LoVo (cell line): ENCODE measurements around the gene CDKN3.
"Not testable (repeated sequence)": the region's sequence is repeated elsewhere in the genome, so short reads cannot be mapped to it uniquely, and the experiment has no call there.

ENCODE experiments used
- DNase-seq: peaks from one replicate; pipeline ENCODE4 v3.0.0-alpha.2; 2016; ENCODE audit warnings: low spot score

The CDKN3 gene

DNA sequence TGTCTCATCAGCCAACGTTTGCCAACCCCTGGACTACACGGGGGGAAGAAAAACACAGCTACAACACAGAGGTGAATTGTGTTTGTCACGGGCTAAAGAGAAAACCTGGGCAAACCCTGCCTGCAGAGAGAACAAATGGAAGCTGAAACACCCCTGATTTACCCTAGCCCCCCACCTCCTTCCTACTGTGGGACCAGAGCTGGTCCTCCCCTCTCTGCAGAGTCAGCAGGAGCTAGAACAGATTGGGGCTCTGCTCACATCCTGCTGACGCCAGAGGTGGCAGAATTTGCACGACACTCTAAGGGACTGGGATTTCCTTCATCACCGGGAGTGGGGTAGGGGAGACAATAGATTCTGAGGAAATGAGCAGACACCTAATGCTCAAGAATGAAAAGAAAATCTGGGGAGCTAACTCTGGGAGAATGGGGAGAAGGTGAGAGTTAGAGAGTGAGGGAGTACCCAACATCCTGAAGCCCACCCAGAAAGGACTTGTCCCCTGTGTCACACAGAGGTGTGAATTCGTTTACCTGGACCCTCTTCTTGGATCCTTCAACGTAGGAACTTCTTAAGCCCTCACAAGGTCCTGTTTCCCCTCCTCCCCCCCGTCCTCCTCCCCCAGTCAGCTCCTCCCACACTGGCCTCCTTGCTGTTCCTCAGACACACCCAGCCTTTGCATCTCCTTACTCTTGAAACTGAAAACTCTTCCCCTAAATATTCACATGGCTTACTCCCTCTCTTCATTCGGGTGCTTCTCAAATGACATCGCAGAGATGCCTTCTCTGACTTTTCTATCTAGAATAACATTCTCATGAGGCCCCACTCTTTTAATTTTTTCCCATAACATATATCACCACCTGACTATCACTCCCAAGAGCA, 26.2 kb upstream of the CDKN3 start:
- DNase-seq = no peak

DNA sequence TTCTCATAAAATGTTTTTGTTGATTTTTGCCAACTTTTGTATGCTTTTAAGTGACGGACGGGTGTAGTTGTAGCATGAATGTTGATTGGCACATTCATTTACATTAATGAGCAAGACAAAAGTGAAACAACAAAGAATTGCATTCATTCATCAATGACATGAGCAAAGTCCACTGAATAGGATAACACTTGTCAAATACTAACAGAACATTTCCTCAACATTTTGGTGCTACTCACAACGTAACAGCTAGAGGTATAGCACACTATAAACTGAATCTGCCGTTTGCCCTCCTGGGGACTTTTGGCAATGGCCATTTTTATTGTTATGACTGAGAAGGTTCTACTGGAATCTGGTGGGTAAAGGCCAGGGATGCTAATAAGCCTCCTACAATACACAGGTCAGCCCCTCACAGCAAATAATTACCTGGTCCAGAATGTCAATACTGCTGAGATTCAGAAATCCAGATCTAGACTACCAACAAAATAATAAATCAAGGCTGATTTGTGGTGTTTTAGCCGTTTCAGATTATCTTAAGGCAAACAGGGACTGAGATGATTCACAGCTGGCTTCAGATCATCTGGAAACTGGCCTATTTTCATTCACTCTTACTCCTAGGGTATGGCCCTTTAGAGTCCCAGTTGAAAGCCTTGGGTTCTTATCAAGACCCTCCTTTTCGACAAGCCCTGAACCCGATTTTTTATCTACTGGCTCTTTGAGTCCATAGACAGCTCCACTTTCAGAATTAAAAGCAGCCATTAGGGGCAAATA, 22.5 kb upstream of the CDKN3 start:
- no peak for DNase-seq

DNA sequence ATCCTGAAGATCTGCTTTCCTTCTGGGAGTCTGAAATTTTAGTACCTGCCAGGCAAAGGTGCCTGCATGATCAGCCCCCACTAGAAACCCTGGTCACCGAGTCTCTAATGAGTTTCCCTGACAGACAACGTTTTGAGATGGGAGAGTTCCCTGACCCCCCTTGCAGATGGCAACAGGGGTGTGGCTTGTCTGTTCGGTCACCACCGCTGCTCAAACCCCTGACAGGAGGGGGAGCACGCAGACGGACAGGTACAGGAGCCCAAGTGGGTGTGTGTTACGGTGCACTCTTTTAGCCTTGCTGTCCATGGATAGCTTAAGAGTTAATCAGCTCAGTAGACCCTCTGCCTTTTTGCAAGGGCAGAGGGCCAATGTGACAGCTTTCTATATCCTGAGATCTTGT, 19.3 kb upstream of the CDKN3 start:
- DNase-seq = no peak

DNA sequence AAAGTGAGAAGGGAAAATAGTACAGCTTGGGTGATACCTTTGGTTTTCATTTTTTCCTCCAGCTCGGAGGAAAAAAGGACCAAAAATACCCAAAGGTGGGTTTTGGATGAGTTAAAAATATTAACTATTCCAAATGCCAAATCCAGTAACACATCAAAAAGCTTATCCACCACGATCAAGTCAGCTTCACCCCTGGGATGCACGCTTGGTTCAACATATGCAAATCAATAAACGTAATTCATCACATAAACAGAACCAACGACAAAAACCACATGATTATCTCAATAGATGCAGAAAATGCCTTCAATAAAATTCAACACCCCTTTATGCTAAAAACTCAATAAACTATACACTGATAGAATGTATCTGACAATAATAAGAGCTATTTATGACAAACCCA, 17.9 kb upstream of the CDKN3 start:
- not testable (repeated sequence) for DNase-seq

DNA sequence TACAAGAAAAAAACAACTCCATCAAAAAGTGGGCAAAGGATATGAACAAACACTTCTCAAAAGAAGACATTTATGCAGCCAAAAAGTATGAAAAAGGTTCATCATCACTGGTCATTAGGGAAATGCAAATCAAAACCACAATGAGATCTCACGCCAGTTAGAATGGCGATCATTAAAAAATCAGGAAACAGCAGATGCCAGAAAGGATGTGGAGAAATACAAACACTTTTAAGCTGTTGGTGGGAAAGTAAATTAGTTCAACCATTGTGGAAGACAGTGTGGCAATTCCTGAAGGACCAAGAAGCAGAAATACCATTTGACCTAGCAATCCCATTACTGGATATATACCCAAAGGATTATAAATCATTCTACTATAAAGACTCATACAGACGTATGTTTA, 16.2 kb upstream of the CDKN3 start:
- DNase-seq = not testable (repeated sequence)

DNA sequence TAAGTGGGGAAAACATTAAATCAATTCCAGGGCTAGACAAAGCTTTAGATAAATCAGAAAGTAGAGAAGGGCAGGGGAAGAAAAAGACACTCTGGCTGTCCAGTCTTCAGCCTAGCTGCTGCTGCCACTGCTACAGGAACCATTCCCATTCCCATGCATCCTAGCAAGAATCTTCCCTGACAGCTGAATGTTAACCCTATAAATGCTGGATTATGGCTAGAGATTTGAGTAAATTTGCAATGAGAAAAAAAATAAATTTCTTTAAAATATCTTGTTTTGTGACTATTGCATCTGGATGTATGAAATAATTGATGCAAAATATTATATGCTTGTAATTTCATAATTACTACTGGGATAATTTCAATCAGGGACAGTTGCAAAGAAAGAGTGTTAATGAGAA, 15.0 kb upstream of the CDKN3 start:
- no peak for DNase-seq

DNA sequence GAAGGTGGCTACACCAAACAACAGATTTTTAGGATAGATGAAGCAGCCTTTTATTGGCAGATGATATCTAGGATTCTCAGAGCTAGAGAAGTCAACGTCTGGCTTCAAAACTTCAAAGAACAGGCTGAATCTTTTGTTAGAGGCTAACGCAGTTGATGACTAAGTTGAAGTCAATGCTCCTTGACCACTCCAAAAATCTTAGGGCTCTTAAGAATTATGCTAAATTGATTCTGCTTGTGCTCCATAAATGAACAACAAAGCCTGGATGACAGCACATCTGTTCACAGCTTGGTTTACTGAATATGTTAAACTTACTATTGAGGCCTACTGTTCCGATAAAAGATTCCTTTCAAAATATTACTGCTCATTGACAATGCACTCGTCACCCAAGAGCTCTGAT, 13.0 kb upstream of the CDKN3 start:
- DNase-seq = no peak

DNA sequence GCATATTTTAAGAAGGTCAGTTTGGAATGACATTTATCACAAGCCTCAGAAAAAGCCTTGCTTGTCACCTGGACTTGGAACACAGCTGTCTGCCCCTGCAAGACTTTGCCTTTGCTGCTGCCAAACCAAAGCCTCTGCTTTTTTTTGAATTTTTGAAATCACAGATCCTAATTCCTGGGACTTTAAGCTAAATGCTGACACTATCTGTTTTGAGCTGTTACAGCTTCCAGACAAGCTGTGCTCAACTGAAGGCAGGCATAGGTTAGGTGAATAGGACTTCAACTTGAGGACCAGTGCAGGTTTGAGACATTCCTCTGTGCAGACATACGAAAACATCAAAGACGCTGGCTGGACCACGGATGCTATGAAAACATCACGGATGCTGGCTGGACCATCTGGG, 11.3 kb upstream of the CDKN3 start:
- DNase-seq = no peak

DNA sequence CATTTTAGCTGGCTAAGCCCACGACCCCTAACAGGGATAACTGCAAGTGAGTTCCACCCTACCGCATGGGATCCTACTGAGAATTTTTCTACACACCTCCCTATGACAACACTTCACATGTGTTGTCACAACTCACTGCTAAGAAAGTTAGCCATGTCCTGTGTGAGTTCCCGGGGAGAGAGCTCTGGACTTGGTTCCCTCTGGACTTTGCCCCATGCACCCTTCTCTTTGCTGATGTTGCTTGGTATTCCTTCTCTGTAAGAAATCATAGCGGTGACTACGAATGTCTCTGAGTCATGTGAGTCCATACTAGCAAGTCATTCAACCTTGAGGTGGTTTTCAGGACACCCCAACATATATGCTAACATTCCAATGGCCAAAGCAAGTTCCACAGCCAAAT, 9.5 kb upstream of the CDKN3 start:
- DNase-seq = peak; percentile 41

DNA sequence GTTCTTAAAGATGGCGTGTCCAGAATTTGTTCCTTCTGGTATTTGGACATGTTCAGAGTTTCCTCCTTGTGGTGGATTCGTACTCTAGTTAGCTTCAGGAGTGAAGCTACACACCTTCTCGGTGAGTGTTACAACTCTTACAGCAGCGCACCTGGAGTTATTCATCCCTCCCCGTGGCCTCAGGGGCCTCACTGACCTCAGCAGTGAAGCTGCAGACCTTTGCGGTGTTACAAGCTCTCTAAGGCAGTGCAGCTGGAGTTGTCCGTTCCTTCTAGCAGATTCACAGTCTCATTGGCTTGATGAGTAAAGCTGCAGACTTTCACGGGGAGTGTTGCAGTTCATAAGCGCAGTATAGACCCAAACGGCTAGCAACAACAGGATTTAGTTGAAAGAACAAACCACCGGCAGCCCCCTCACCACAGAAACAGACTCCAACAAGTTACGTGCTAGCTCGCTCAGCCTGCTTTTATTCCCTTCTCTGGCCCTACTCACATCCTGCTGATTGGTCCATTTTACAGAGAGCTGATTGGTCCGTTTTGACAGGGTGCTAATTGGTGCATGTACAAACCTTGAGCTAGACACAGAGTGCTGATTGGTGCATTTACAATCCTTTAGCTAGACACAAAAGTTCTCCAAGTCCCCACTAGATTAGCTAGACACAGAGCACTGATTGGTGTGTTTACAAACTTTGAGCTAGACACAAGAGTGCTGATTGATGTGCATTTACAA, 4.5 kb upstream of the CDKN3 start:
- DNase-seq = no peak

DNA sequence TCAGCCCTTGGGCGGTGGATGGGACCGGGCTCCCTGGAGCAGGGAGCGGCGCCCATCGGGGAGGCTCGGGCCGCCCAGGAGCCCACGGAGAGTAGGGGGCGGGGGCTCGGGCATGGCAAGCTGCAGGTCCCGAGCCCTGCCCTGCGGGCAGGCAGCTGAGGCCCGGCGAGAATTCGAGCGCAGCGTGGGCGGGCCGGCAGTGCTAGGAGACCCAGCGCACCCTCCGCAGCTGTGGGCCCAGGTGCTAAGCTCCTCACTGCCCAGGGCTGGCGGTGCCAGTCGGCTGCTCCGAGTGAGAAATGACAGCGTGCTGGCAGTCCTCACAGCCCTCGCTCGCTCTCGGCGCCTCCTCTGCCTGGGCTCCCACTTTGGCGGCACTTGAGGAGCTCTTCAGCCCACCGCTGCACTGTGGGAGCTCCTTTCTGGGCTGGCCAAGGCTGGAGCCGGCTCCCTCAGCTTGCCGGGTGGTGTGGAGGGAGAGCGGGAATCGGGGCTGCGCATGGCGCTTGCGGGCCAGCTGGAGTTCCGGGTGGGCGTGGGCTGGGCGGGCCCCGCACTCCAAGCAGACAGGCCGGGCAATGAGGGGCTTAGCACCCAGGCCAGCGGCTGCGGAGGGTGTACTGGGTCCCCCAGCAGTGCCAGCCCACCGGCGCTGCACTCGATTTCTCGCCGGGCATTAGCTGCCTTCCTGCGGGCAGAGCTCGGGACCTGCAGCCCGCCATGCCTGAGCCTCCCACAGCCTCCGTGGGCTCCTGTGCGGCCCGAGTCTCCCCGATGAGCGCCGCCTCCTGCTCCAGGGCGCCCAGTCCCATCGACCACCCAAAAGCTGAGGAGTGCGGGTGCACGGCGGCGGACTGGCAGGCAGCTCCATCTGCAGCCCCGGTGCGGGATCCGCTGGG, 3.6 kb upstream of the CDKN3 start:
- not testable (repeated sequence) for DNase-seq

DNA sequence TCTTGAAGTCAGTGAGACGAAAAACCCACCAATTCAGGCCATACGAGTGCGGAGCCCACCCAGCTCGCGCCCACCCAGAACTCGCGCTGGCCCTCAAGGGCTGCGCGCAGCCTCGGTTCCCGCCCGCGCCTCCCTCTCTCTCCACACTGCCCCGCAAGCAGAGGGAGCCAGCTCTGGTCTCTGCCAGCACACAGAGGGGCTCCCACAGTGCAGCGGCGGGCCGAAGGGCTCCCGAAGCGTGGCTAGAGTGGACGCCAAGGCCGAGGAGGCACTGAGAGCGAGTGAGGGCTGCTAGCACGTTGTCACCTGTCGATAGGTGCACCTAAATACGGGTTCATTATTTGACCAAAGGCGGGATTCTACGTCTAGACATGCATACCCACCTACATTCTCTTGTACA, 2.2 kb upstream of the CDKN3 start:
- no peak for DNase-seq

DNA sequence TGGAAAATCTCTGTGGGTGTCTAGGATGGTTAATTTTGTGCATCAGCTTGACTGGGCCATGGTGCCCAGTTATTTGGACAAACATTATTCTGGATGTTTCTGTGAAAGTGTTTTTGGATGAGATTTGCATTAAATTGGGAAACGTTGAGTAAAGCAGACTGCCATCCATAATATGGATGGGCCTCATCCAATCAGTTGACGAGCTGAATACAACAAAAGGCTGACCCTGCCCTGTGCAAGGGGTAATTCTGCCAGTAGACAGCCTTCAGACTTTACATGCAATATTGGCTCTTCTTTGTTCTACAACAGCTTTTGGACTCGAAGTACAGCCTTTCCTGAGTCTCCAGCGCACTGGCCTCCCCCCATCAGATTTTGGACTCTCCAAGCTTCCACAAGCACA, 1.5 kb upstream of the CDKN3 start:
- DNase-seq = no peak

DNA sequence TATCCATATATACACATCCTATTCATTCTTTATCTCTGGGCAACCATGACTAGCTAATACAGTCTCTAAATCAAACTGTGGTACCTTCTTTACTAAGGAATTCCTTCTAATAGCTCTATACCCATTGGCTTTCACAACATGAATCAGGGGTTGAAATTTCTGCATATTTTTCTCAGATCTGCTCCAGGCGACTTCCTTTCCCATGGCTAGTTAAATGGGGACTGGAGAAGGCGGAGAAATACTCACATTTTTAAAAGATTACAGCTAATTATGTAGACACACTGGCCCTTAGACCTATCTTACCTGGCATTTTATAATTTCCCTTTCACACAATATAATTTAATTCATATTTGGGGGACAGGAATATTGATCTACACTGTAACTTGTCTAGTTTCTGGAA, 1.1 kb upstream of the CDKN3 start:
- no peak for DNase-seq

DNA sequence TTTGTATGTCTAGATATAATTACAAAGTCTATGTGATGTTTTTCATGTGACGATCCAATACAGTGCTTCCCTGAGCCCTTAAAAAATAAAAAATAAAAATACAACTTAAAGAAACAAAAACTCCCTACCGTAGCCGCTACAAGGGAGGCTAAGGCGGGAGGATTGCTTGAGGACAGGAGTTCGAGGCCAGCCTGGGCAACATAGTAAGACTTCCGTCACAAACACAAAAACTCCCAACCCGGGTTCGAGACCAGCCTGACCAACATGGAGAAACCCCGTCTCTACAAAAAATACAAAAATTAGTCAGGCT, 669 bp upstream of the CDKN3 start:
- DNase-seq = no peak

DNA sequence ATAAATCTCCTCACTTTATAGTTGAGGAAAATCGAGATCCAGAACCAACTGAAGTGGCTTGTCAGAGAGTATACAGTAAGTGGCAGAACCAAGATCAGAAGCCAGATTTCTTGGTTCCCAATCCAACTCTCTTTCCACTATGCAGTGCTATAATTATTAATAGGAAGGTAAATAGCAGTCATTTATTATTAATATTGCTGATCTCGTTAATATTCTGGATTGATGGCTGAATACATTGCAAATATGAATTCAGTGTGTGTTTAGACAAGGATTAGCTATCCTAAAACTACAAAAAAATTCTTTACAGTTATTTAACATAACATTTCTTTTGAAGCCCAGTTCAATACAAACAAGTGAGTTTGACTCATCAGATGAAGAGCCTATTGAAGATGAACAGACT, 2.8 kb downstream of the CDKN3 start:
- DNase-seq = no peak

DNA sequence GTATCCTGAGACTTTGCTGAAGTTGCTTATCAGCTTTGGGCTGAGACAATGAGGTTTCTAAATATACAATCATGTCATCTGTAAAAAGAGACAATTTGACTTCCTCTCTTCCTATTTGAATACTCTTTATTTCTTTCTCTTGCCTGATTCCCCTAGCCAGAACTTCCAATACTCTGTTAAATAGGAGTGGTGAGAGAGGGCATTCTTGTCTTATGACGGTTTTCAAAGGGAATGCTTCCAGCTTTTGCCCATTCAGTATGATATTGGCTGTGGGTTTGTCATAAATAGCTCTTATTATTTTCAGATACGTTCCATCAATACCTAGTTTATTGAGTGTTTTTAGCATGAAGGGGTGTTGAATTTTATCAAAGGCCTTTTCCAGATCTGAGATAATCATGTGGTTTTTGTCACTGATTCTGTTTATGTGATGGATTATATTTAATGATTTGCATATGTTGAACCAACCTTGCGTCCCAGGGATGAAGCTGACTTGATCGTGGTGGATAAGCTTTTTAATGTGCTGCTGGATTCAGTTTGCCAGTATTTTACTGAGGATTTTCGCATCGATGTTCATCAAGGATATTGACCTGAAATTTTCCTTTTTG, 6.7 kb downstream of the CDKN3 start:
- not testable (repeated sequence) for DNase-seq

DNA sequence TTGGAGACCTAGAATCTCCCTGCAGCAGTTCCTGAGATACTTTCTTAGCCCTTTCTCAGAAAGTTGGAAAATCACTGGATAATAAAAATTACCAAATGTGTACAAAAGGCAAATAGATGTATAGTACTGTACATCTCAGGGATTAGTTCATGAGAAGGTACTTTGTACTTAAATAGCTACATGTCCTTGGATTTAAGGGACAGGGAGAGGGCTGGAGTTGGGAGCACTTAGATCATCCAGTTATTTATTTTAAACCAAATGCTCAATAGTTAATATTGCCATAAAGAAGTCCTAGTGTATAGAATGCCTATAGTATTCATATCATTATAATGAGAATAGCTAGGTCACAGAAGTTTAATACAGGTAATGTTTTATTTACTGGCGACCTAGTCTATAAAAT, 13.4 kb downstream of the CDKN3 start:
- DNase-seq = no peak

DNA sequence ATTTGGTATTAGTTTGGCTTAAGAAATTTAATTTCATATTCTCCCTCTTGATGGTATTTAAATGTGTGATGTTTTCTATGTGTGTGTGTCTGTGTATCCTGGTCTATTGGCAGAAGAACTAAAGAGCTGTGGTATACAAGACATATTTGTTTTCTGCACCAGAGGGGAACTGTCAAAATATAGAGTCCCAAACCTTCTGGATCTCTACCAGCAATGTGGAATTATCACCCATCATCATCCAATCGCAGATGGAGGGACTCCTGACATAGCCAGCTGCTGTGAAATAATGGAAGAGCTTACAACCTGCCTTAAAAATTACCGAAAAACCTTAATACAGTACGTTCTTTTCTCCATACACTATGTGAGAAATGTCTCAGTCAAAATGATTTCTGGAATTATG, 14.6 kb downstream of the CDKN3 start:
- no peak for DNase-seq

DNA sequence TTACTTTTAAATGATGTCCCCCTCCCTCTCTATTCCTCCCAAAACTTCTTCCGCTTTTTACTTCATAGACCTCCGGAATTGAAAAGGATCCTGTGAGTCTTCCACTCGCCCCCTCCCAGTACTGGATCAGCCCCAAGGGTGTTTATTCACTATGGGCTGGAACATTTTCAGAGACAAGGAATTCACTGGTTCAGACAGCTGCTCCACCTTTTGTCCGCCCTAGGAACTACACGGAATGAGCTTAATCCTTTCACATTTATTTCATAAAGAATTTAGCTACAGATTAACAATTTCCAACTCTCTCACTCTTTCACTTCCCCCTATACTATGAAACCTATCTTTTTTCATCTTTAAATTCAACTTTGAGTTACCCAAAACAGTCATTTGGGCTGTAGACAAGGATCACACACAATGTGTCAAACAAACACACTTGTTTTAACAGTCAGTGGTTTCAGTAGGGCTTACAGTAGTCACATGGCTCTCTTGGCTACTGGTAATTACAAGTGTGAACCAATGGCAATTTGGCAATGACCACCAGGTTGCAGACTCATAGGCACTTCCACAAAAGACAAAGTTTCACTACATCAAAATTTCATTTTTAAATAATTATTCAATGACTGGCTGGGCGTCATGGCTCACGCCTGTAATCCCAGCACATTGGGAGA, 23.8 kb downstream of the CDKN3 start:
- peak; percentile 53 for DNase-seq

DNA sequence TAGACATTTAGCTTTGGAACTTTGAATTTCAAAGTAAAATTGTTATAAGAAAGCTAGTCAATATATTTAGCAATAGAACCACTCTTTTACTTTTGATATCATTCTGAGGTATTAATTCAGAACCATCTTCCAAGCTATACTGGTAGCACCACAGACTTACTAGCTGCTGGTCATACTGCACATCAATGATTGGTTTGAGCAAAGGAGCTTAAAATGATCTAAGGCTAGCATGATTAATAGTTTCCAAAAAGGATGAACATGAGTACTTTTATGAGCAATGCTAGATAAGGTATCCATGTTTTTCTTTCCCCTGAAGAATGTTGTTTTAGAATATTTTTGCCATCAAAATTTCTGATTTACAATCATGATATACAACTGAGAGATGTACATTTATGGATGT, 27.2 kb downstream of the CDKN3 start:
- no peak for DNase-seq
